Caco-2 (cell line): ENCODE data around the gene B4GALT4. TPM values are rescaled to one million over a fixed set of nuclear protein-coding genes. Genes with fewer than 3 reads are reported as not detected.
"Not testable (repeated sequence)": the region's sequence is repeated elsewhere in the genome, so short reads cannot be mapped to it uniquely, and the experiment has no call there.

Experiments used
- BruUV-seq: library from RNA; stranded (reverse); fragments of 400-500 nt; replicated peaks from 2 replicates; lab custom pipeline; 2021; lab: Mats Ljungman, UMichigan
- CTCF ChIA-PET: fragments of 300-600 bp; sonication (Branson Sonifier 250); formaldehyde crosslinking; loops from one replicate; lab custom pipeline; 2022; ENCODE audit warnings: antibody characterized with exemption; lab: Charles Lee
- POLR2A ChIA-PET: fragments of 300-600 bp; sonication (Branson Sonifier 250); formaldehyde crosslinking; loops from one replicate; lab custom pipeline; 2022; ENCODE audit warnings: antibody characterized with exemption; lab: Charles Lee
- DNase-seq, 2 experiments: peaks; one replicate each; pipeline versions ENCODE4 v3.0.0 to v3.0.0-alpha.2; 2020 to 2022
- H3K27me3 ChIP-seq: replicated peaks from 2 replicates; pipeline ENCODE4 v1.6.0; 2011; ENCODE audit warnings: low read length; ENCODE audit not compliant: control insufficient read depth, insufficient read depth
- H3K36me3 ChIP-seq: 2 replicates; pipeline ENCODE4 v1.5.1; 2011; ENCODE audit warnings: low read length; ENCODE audit not compliant: control insufficient read depth, insufficient read depth
- H3K4me1 ChIP-seq: fragments of 250-450 bp; sonication (Bioruptor Pico); 2 replicates; pipeline ENCODE4 v1.5.1; 2020; ENCODE audit warnings: mild to moderate bottlenecking
- H3K4me3 ChIP-seq: 2 replicates; pipeline ENCODE4 v1.5.1; 2011; ENCODE audit warnings: low read depth, mild to moderate bottlenecking, control low read depth, low read length
- H3K9me3 ChIP-seq: fragments of 250-450 bp; sonication (Bioruptor Pico); 2 replicates; pipeline ENCODE4 v1.5.1; 2020; ENCODE audit warnings: mild to moderate bottlenecking, moderate library complexity
- H3K27ac Mint-ChIP-seq: one replicate; pipeline ENCODE4 v1.8.0; 2022; ENCODE audit warnings: mixed read lengths; ENCODE audit not compliant: unreplicated experiment
- H3K27me3 Mint-ChIP-seq: one replicate; pipeline ENCODE4 v1.8.0; 2022; ENCODE audit warnings: mixed read lengths; ENCODE audit not compliant: insufficient read depth, unreplicated experiment
- H3K36me3 Mint-ChIP-seq: one replicate; pipeline ENCODE4 v1.8.0; 2022; ENCODE audit warnings: mild to moderate bottlenecking, mixed read lengths; ENCODE audit not compliant: insufficient read depth, unreplicated experiment
- H3K4me1 Mint-ChIP-seq: one replicate; pipeline ENCODE4 v1.8.0; 2022; ENCODE audit warnings: low read depth, mixed read lengths; ENCODE audit not compliant: unreplicated experiment
- H3K4me3 Mint-ChIP-seq: one replicate; pipeline ENCODE4 v1.8.0; 2022; ENCODE audit warnings: mild to moderate bottlenecking, moderate library complexity, mixed read lengths; ENCODE audit not compliant: unreplicated experiment
- H3K9me3 Mint-ChIP-seq: one replicate; pipeline ENCODE4 v1.8.0; 2022; ENCODE audit warnings: mixed read lengths; ENCODE audit not compliant: unreplicated experiment
- CTCF ChIP-seq, 2 experiments: fragments of 200-600 bp in 1 of 2; IDR thresholded peaks; 1 replicate in 1 of 2; 2 replicates in 1 of 2; pipeline versions ENCODE4 v1.5.1 to v1.8.0; 2011 to 2022; ENCODE audit warnings: antibody characterized with exemption in 1 of 2, control low read depth in 1 of 2, inconsistent platforms in 1 of 2, low read depth in 1 of 2, low read length in 1 of 2, mild to moderate bottlenecking in 1 of 2, moderate library complexity in 1 of 2; ENCODE audit not compliant: insufficient read depth in 1 of 2, severe bottlenecking in 1 of 2, unreplicated experiment in 1 of 2
- intact Hi-C: fragments of 100-400 bp; cut with micrococcal nuclease; formaldehyde crosslinking; loops from one replicate; pipeline ENCODE4 v1.10.0; 2022; ENCODE audit not compliant: unreplicated experiment
- total RNA-seq: library from RNA; stranded (reverse); gene quantifications from 2 replicates; pipeline ENCODE4 v1.2.3, GENCODE V29; 2022

Gene B4GALT4
- total RNA-seq, 1 experiment from 2014 or later = 59.7 TPM

GRCh38 chr3:119170821-119171220, 69.9 kb downstream of the B4GALT4 start:
- DNase-seq = no peak
- no peak overlapping the region for H3K27ac Mint-ChIP-seq
- H3K9me3 Mint-ChIP-seq = peaks cover 3% of the 10 kb centered on the region
- Histone ChIP-seq H3K27me3 (no peaks in the 10 kb centered on the region), H3K36me3 (no peaks in the 10 kb centered on the region), H3K4me1 (0 out of 2 replicates have a peak, but pooled peaks cover 6% of the 10 kb centered on the region), H3K4me3 (no peak overlapping the region), H3K9me3 (no peaks in the 10 kb centered on the region)
- H3K4me1 Mint-ChIP-seq = peaks cover 4% of the 10 kb centered on the region
- no TSS peak for BruUV-seq
- intact Hi-C loops = no loop called here
- TF ChIP-seq CTCF (IDR thresholded peaks at IDR 0.05; ENCODE audit: insufficient read depth in 1 of 2, low read depth in 1 of 2, low read length in 1 of 2, severe bottlenecking in 1 of 2, unreplicated experiment in 1 of 2) = no peak
- no peak overlapping the region for H3K4me3 Mint-ChIP-seq
- peaks cover 2% of the 10 kb centered on the region for H3K27me3 Mint-ChIP-seq
- ChIA-PET POLR2A (no interaction called here), CTCF (no interaction called here)
- H3K36me3 Mint-ChIP-seq = no peaks in the 10 kb centered on the region

- H3K9me3 ChIP-seq, H3K4me3 ChIP-seq, H3K36me3 ChIP-seq, POLR2A ChIA-PET, H3K4me3 Mint-ChIP-seq, H3K36me3 Mint-ChIP-seq, H3K27me3 ChIP-seq, H3K4me1 Mint-ChIP-seq, H3K27me3 Mint-ChIP-seq, H3K27ac Mint-ChIP-seq, DNase-seq, intact Hi-C loops, CTCF ChIA-PET, BruUV-seq: not testable (repeated sequence)
- H3K9me3 Mint-ChIP-seq = peaks cover 32% of the 10 kb centered on the region
- peaks cover 15% of the 10 kb centered on the region for H3K4me1 ChIP-seq
These were observed 75.9 kb downstream of the B4GALT4 start for GRCh38 chr3:119164745-119165144.

Other genes with a start within 250 kb of the B4GALT4 start
- gene IGSF11, start 206.0 kb downstream of the B4GALT4 start, total RNA-seq = 0.37 and 0.41 TPM in 2 replicates
- gene TEX55, start 94.7 kb downstream of the B4GALT4 start, total RNA-seq = not detected in 2 replicates
- gene UPK1B, start 67.3 kb downstream of the B4GALT4 start, total RNA-seq = 0.46 and 0.50 TPM in 2 replicates
- 0.25 and 0.49 TPM in 2 replicates for gene ARHGAP31, start 53.5 kb upstream of the B4GALT4 start, total RNA-seq
- 50.7 and 52.1 TPM in 2 replicates for gene TMEM39A, start 222.7 kb upstream of the B4GALT4 start, total RNA-seq
- gene POGLUT1, start 228.1 kb upstream of the B4GALT4 start, total RNA-seq = 18.3 and 18.9 TPM in 2 replicates